HG02678 (cell line): Measurements from ENCODE around the gene VPS35L.

Experiments used
- ATAC-seq: cut with Tn5 transposase; IDR thresholded peaks from one replicate; pipeline ENCODE4 v1.9.1; 2021; ENCODE audit warnings: mild to moderate bottlenecking, moderate library complexity; ENCODE audit not compliant: unreplicated experiment

VPS35L gene, protein sequence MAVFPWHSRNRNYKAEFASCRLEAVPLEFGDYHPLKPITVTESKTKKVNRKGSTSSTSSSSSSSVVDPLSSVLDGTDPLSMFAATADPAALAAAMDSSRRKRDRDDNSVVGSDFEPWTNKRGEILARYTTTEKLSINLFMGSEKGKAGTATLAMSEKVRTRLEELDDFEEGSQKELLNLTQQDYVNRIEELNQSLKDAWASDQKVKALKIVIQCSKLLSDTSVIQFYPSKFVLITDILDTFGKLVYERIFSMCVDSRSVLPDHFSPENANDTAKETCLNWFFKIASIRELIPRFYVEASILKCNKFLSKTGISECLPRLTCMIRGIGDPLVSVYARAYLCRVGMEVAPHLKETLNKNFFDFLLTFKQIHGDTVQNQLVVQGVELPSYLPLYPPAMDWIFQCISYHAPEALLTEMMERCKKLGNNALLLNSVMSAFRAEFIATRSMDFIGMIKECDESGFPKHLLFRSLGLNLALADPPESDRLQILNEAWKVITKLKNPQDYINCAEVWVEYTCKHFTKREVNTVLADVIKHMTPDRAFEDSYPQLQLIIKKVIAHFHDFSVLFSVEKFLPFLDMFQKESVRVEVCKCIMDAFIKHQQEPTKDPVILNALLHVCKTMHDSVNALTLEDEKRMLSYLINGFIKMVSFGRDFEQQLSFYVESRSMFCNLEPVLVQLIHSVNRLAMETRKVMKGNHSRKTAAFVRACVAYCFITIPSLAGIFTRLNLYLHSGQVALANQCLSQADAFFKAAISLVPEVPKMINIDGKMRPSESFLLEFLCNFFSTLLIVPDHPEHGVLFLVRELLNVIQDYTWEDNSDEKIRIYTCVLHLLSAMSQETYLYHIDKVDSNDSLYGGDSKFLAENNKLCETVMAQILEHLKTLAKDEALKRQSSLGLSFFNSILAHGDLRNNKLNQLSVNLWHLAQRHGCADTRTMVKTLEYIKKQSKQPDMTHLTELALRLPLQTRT

DNA sequence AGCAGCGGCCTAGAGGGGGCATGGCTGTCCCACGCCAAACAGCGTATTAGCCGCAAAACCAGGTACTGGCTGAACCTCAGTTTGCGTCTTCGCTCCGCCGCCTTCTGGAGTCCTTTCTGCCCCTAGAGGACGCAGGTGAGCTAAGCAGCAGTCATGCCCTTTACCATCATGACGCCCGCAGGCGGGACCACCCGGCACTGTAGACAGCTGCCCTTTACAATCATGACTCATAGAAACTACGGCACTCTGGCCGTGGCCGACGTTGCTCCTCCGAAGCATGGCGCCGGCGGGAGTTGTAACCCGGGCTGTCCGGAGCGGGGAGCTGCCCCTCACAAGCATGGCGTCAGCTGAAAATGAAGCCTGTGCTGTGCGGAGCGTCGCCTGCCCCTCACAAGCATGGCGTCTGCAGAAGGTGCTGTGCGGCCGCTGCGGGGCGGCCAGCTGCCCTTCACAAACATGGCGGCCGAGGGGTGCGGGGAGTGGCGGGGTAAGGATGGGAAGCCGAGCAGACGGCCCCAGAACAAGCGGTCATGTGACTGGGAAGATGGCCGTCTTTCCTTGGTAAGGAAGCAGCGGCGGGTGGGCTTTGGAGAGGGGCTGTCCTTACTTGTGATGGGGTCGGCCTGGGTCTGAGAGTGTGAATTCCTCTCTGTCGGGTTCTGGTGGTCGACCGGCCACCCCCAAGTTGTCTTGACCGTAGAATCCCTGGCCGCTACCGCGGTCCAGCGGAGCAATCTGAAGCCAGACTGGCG lies at the start of gene VPS35L:
Gene VPS35L (plus strand): TSS at position 518 of the 752 bp plus-strand sequence. CDS start 27 bp downstream, at position 545.
- peak; percentile 94 for ATAC-seq

- ATAC-seq = no peak
These were observed 48.5 kb upstream of the VPS35L start for GRCh38 chr16:19506965-19507364.

GRCh38 chr16:19507867-19508266 lies 47.6 kb upstream of the VPS35L start:
- no peak for ATAC-seq

DNA sequence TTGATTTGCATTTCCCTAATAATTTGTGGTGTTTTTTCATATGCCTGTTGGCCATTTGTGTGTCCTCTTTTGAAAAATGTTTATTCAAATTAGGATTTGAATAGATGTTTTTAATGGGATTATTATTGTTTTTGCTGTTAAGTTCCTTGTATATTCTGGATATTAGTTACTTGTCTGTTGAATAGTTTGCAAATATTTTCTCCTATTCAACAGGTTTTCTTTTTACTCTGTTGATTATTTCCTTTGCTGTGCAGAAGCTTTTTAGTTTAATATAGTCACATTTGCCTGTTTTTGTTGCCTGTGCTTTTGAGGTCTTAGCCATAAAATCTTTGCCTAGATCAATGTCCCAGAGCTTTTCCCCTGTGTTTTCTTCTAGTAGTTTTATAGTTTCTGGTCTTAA lies 43.2 kb upstream of the VPS35L start:
- no peak for ATAC-seq

GRCh38 chr16:19513377-19514053 lies 42.0 kb upstream of the VPS35L start:
- ATAC-seq = no peak

GRCh38 chr16:19515757-19516156 lies 39.7 kb upstream of the VPS35L start:
- ATAC-seq = no peak

GRCh38 chr16:19517424-19518089 lies 37.9 kb upstream of the VPS35L start:
- no peak for ATAC-seq

GRCh38 chr16:19518388-19518787 lies 37.1 kb upstream of the VPS35L start:
- no peak for ATAC-seq

GRCh38 chr16:19520861-19521331 lies 34.6 kb upstream of the VPS35L start:
- ATAC-seq = no peak

- peak; percentile 79 for ATAC-seq
These were observed 33.8 kb upstream of the VPS35L start, which contains the start of gene GDE1 for GRCh38 chr16:19521471-19522396. Gene GDE1, minus strand, starts transcription at chr16:19522098. Its CDS starts 134 bp downstream, at chr16:19521964.

- no peak for ATAC-seq
These were observed 33.1 kb upstream of the VPS35L start for GRCh38 chr16:19522397-19522732.

DNA sequence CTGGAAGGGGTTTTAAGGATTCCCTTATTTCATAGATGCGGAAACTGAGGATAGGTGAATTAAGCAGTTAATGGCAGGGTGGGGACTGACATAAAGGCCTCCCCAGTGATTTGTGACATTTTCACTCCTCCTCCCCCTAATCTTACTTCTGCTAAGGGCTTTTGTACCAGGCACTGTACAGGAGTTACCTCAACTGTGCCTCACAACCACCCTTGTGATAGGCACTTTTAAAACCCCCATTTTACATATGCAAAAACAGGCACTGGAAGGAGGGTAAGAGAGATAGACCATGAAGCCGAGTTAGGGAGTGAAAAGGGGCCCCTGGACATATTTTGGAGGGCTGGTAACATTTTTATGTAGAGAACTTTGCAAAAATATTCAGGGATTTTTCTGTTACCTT lies 32.7 kb upstream of the VPS35L start:
- ATAC-seq = no peak

DNA sequence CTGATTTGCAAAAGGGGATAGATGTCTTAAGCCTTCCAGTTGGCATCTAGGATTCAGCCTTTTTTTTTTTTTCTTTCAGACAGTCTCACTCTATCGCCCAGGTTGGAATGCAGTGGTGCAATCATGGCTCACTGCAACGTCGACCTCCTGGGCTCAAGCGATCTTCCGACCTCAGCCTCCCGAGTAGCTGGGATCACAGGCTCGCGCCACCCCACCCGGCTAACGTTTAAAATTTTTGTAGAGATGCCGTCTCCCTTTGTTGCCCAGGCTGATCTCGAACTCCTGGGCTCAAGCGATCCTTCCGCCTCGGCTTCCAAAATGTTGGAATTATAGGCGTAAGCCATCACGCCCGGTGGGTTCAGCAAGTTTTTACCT lies 32.3 kb upstream of the VPS35L start:
- no peak for ATAC-seq

DNA sequence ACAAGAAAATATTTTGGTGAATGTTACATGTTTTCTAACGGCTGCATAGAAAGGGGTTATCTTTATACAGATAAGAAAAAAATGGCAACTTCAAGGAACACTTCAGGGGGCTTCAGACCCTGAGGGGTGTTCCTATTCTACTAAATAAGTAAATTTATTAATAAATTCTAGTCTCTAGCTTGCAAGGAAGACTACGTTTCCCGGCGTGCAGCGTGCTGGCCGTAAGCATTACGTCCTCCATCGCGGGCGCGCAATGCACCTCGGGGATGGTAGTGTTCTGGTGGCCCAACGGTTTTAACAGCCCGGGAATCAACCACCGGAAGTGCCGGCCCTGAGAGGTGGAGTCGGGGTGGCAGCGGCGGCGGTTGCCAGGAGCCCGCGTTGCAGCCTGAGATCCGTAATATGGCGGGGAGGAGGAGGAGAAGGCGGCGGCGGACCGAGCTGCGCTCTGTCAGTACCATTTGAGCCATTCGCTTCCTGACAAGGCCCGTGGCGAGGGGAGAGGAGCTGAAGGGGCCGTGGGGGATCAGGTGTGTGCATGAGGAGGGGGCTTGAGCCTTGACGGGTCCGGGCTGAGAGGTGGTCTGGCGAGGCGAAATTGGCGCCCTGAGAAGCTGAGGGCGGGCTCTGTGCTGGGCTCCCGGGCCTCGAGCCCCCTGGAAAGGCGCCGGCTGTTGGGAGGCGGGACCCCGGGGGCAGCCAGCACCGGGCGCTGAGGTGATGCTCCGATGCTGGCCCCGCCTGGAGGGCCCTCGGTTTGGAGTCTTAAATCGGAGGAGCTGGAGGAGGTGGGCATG lies 31.7 kb upstream of the VPS35L start, which contains the start of gene CCP110:
Gene CCP110 (plus strand): TSS at position 384 of the 797 bp plus-strand sequence. CDS start 3,940 bp downstream, outside the sequence.
- peak; percentile 65 for ATAC-seq

GRCh38 chr16:19524356-19524615 lies 31.2 kb upstream of the VPS35L start:
- ATAC-seq = no peak

DNA sequence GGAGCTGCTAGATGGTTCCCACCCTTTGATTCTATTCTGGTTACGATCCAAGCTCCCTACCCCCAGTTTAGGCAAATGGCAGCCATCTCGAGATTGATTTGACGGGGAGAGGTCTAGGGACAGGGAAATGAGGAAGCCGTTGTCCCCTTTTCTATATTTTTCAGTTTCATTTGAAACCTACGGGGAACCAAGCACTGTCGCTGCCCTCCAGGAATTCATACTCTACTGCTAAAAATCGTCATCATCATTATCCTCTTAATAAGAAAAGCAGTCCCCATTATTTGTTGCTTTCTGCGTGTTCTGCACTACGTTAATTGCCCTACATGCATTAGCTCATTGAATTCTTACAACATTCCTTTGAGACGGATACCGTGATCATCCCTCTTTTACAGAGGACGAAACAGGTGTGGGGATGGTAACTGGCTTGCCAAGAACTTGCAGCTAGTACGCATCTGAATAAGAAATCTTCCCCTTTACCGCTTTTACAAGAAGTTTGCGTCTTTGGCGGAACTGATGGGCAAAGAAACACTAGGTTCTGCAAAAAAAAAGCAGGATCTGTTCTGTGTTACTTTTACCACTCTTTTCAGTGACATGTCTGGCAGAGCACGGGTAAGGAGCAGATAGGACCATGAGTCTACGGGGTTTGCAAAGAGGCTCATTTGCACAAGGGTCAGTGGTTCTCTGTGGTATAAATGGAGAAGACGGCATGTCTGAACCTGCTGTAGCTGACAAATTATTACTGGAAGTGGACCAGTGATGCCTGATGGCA lies 30.7 kb upstream of the VPS35L start:
- no peak for ATAC-seq

- ATAC-seq = no peak
These were observed 30.1 kb upstream of the VPS35L start for GRCh38 chr16:19525385-19525723.
